OCI-LY3 (cell line): ENCODE data around the gene ACTA1.

Source experiments
- H2AFZ ChIP-seq: fragments of 200-600, 300-600 bp; shearing (Covaris generic); 2 replicates; pipeline ENCODE4 v1.6.0; 2014; ENCODE audit warnings: antibody characterized with exemption, low read depth, low read length
- H3K27ac ChIP-seq: fragments of 200-600, 300-600 bp; sonication (generic); 2 replicates; pipeline ENCODE4 v1.5.1; 2014; ENCODE audit warnings: mild to moderate bottlenecking, low read length, moderate library complexity, mixed read lengths
- H3K27me3 ChIP-seq: fragments of 200-600, 300-600 bp; sonication (generic); 2 replicates; pipeline ENCODE4 v1.6.1; 2014; ENCODE audit warnings: low read depth, low read length, mixed read lengths
- H3K36me3 ChIP-seq: fragments of 200-600, 300-600 bp; sonication (generic); replicated peaks from 2 replicates; pipeline ENCODE3; 2014; ENCODE audit warnings: low read depth, low read length, mixed read lengths
- H3K4me1 ChIP-seq: fragments of 300-600, 200-600 bp; sonication (generic); 2 replicates; pipeline ENCODE4 v1.6.1; 2014; ENCODE audit warnings: low read length, mixed read lengths
- H3K4me2 ChIP-seq: fragments of 200-600, 300-600 bp; sonication (generic); 2 replicates; pipeline ENCODE4 v1.6.1; 2014; ENCODE audit warnings: low read length, mixed read lengths
- H3K4me3 ChIP-seq: fragments of 300-600, 200-600 bp; sonication (generic); 2 replicates; pipeline ENCODE4 v1.5.1; 2014; ENCODE audit warnings: antibody characterized with exemption, mild to moderate bottlenecking, low read length, moderate library complexity
- H3K79me2 ChIP-seq: fragments of 300-600, 200-600 bp; shearing (Covaris generic); 2 replicates; pipeline ENCODE4 v1.6.1; 2014; ENCODE audit warnings: mild to moderate bottlenecking, low read length, mixed read lengths
- H3K9ac ChIP-seq: fragments of 300-600, 200-600 bp; shearing (Covaris generic); 2 replicates; pipeline ENCODE4 v1.6.0; 2014; ENCODE audit warnings: mild to moderate bottlenecking, low read length, moderate library complexity
- H3K9me3 ChIP-seq: fragments of 200-600, 300-600 bp; shearing (Covaris generic); 2 replicates; pipeline ENCODE4 v1.6.1; 2014; ENCODE audit warnings: low read length, mixed read lengths; ENCODE audit not compliant: insufficient read depth
- H4K20me1 ChIP-seq: fragments of 200-600, 300-600 bp; sonication (generic); 2 replicates; pipeline ENCODE4 v1.6.1; 2016; ENCODE audit warnings: low read length, mixed read lengths; ENCODE audit not compliant: insufficient read depth
- EZH2phosphoT487 ChIP-seq: fragments of 200-600 bp; shearing (Covaris generic); IDR thresholded peaks from 2 replicates; pipeline ENCODE4 v1.6.1; 2018; ENCODE audit warnings: antibody characterized with exemption, mixed run types, low read depth
- TF ChIP-seq, protein P1 (sequence below): fragments of 200-600, 300-600 bp; sonication (generic); IDR thresholded peaks from 2 replicates; pipeline ENCODE4 v1.5.1; 2014; ENCODE audit warnings: antibody characterized with exemption, low read length, low read depth

The ACTA1 gene

DNA sequence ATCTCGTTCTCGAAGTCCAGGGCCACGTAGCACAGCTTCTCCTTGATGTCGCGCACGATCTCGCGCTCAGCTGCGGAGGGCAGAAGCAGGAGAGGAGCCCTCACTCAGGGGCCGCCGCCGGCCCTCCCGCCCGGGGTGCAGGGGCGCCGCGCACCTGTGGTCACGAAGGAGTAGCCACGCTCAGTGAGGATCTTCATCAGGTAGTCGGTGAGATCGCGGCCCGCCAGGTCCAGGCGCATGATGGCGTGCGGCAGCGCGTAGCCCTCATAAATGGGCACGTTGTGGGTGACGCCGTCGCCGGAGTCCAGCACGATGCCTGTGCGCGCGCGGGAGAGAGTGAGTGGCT is 1.8 kb downstream of the ACTA1 start:
- Histone ChIP-seq H3K4me2 (no peak overlapping the region), H3K4me3 (no peak overlapping the region), H3K9ac (no peak overlapping the region), H3K27ac (no peak overlapping the region), H3K27me3 (peaks cover 14% of the 10 kb centered on the region), H3K9me3 (no peaks in the 10 kb centered on the region), H4K20me1 (no peaks in the 10 kb centered on the region), H2AFZ (no peak overlapping the region), H3K79me2 (no peaks in the 10 kb centered on the region), H3K4me1 (peaks cover 23% of the 10 kb centered on the region), H3K36me3 (no peaks in the 10 kb centered on the region)
- TF ChIP-seq, protein P1, sequence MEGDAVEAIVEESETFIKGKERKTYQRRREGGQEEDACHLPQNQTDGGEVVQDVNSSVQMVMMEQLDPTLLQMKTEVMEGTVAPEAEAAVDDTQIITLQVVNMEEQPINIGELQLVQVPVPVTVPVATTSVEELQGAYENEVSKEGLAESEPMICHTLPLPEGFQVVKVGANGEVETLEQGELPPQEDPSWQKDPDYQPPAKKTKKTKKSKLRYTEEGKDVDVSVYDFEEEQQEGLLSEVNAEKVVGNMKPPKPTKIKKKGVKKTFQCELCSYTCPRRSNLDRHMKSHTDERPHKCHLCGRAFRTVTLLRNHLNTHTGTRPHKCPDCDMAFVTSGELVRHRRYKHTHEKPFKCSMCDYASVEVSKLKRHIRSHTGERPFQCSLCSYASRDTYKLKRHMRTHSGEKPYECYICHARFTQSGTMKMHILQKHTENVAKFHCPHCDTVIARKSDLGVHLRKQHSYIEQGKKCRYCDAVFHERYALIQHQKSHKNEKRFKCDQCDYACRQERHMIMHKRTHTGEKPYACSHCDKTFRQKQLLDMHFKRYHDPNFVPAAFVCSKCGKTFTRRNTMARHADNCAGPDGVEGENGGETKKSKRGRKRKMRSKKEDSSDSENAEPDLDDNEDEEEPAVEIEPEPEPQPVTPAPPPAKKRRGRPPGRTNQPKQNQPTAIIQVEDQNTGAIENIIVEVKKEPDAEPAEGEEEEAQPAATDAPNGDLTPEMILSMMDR = no peak
- TF ChIP-seq EZH2phosphoT487 = no peak

GRCh38 chr1:229431284-229432115 is 2.4 kb downstream of the ACTA1 start:
- Histone ChIP-seq H3K36me3 (no peaks in the 10 kb centered on the region), H3K9ac (no peak overlapping the region), H2AFZ (no peak overlapping the region), H3K79me2 (no peaks in the 10 kb centered on the region), H4K20me1 (no peaks in the 10 kb centered on the region), H3K9me3 (no peaks in the 10 kb centered on the region), H3K27ac (no peak overlapping the region), H3K27me3 (peaks cover 20% of the 10 kb centered on the region), H3K4me2 (no peak overlapping the region), H3K4me3 (no peak overlapping the region), H3K4me1 (peaks cover 23% of the 10 kb centered on the region)
- TF ChIP-seq, protein P1 = no peak
- no peak for TF ChIP-seq EZH2phosphoT487

DNA sequence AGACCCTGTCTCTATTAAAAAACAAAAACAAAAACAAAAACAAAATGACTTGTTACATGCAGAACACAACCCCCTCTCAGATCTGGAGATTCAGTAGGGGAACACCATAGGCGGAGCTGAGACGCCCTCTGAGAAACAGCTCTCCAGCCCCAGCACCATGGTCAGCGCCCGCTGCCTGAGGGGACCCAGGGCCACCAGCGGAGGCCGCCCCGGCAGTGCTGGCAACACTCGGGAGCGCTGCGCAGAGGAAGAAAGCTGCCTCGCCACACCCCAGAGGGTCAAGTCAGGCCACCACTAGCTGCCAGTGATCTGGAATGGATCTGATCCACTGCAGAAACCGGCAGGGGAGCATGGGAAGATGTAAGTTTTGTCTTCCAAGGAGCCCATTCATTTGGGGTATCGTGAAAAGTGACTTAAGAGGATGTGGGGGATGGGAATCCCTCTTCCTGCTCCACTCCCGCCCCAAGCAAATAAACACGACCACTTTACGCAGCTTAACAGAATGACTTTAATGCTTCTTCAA is 3.1 kb downstream of the ACTA1 start:
- H3K4me1 ChIP-seq = peaks cover 23% of the 10 kb centered on the region
- no peak overlapping the region for H3K4me3 ChIP-seq
- no peaks in the 10 kb centered on the region for H3K36me3 ChIP-seq
- no peaks in the 10 kb centered on the region for H3K79me2 ChIP-seq
- H3K4me2 ChIP-seq = no peak overlapping the region
- no peak overlapping the region for H3K9ac ChIP-seq
- H4K20me1 ChIP-seq = no peaks in the 10 kb centered on the region
- no peak overlapping the region for H3K27ac ChIP-seq
- no peak overlapping the region for H2AFZ ChIP-seq
- H3K9me3 ChIP-seq = no peaks in the 10 kb centered on the region
- H3K27me3 ChIP-seq = peaks cover 27% of the 10 kb centered on the region
- TF ChIP-seq, protein P1 = no peak
- TF ChIP-seq EZH2phosphoT487 = no peak

DNA sequence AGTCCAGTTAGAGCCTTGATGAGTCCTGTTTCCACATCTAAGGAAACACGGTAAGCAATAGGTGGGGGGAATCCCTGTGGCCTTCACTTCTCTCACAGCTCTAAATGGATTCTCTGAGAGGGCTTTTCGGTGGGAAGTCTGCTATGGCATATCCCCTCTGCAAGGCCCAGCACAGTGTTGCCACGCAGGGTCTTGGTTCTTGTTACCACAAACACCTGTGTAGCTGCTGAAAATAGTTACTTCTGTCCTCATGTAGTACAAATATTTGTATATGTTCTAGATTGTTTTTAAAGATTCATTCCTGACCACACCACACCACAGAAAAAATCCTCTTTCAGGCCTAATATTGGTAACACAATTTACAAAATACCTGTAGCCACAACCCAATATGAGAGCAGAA is 5.6 kb downstream of the ACTA1 start:
- Histone ChIP-seq H3K4me2 (no peak overlapping the region), H4K20me1 (no peaks in the 10 kb centered on the region), H3K27me3 (peaks cover 40% of the 10 kb centered on the region), H2AFZ (no peak overlapping the region), H3K4me3 (no peak overlapping the region), H3K9me3 (peaks cover 7% of the 10 kb centered on the region; the same call in 1 of the 2 replicates), H3K79me2 (no peaks in the 10 kb centered on the region), H3K9ac (no peak overlapping the region), H3K27ac (no peak overlapping the region), H3K36me3 (peaks cover 5% of the 10 kb centered on the region), H3K4me1 (peaks cover 23% of the 10 kb centered on the region)
- TF ChIP-seq EZH2phosphoT487 = no peak
- TF ChIP-seq, protein P1 = no peak
